Hepatocyte (in vitro differentiated cells): Measurements from ENCODE around the gene MIEF1. TPM values are rescaled to one million over a fixed set of nuclear protein-coding genes. Genes with fewer than 3 reads are reported as not detected.

ENCODE experiments used
- DNase-seq: peaks from one replicate; pipeline ENCODE4 v3.0.0-alpha.2; 2016; ENCODE audit warnings: low spot score
- H2AFZ ChIP-seq: fragments of 200-600 bp; sonication (generic); 2 replicates; pipeline ENCODE4 v1.6.0; 2016; ENCODE audit warnings: antibody characterized with exemption, mild to moderate bottlenecking
- H3K27ac ChIP-seq: fragments of 200-600 bp; sonication (generic); 2 replicates; pipeline ENCODE4 v1.5.1; 2016; ENCODE audit warnings: mild to moderate bottlenecking
- H3K27me3 ChIP-seq: fragments of 200-600 bp; sonication (generic); 2 replicates; pipeline ENCODE4 v1.6.1; 2016
- H3K36me3 ChIP-seq: fragments of 200-600 bp; sonication (generic); replicated peaks from 2 replicates; pipeline ENCODE4 v1.5.1; 2016; ENCODE audit warnings: low read depth; ENCODE audit not compliant: insufficient read depth
- H3K4me1 ChIP-seq: fragments of 200-600 bp; sonication (generic); 2 replicates; pipeline ENCODE4 v1.5.1; 2016; ENCODE audit warnings: mild to moderate bottlenecking, moderate library complexity; ENCODE audit not compliant: insufficient read depth
- H3K4me2 ChIP-seq: fragments of 200-600 bp; sonication (generic); 2 replicates; pipeline ENCODE4 v1.6.0; 2016
- H3K4me3 ChIP-seq: fragments of 200-600 bp; sonication (generic); 2 replicates; pipeline ENCODE4 v1.5.1; 2016; ENCODE audit warnings: mild to moderate bottlenecking
- H3K79me2 ChIP-seq: fragments of 200-600 bp; sonication (generic); 2 replicates; pipeline ENCODE4 v1.6.0; 2017; ENCODE audit warnings: mild to moderate bottlenecking
- H3K9me2 ChIP-seq: fragments of 200-600 bp; sonication (generic); replicated peaks from 2 replicates; pipeline ENCODE4 v1.6.0; 2017; ENCODE audit warnings: mild to moderate bottlenecking; ENCODE audit not compliant: insufficient read depth
- H3K9me3 ChIP-seq: fragments of 200-600 bp; sonication (generic); 2 replicates; pipeline ENCODE4 v1.5.1; 2016; ENCODE audit warnings: low read depth, mild to moderate bottlenecking
- H4K20me1 ChIP-seq: fragments of 200-600 bp; sonication (generic); 2 replicates; pipeline ENCODE4 v1.6.0; 2016; ENCODE audit warnings: mild to moderate bottlenecking; ENCODE audit not compliant: insufficient read depth, poor library complexity, severe bottlenecking
- CTCF ChIP-seq: fragments of 200-600 bp; sonication (generic); IDR thresholded peaks from 2 replicates; pipeline ENCODE4 v1.5.1; 2016; ENCODE audit warnings: antibody characterized with exemption, mild to moderate bottlenecking; ENCODE audit not compliant: poor library complexity
- EZH2 ChIP-seq: fragments of 200-600 bp; sonication (generic); IDR thresholded peaks from 2 replicates; pipeline ENCODE4 v1.6.1; 2016; ENCODE audit warnings: antibody characterized with exemption, mild to moderate bottlenecking, borderline replicate concordance
- EZH2phosphoT487 ChIP-seq: fragments of 200-600 bp; sonication (generic); IDR thresholded peaks from one replicate; pipeline ENCODE4 v1.6.1; 2018; ENCODE audit warnings: antibody characterized with exemption, mild to moderate bottlenecking, low read depth, moderate library complexity; ENCODE audit not compliant: unreplicated experiment, severe bottlenecking
- WGBS: methylation state at CpG from one replicate; pipeline ENCODE4 v1.1.6; 2016; ENCODE audit warnings: low lambda C conversion rate; ENCODE audit errors: missing lambda C conversion rate; 5-methylcytosine and 5-hydroxymethylcytosine counted together
- polyA plus RNA-seq: library from polyadenylated mRNA; unstranded; fragments of >200 nt; fragmentation: Nextera tagmentation; extraction: Ambion mirVana; gene quantifications from 2 replicates; pipeline ENCODE4 v1.2.1, GENCODE V29; 2016
- total RNA-seq: library from RNA; depleted of rRNA; stranded (reverse); fragments of >200 nt; gene quantifications from 2 replicates; pipeline ENCODE4 v1.2.3, GENCODE V29; 2014

The MIEF1 gene
- total RNA-seq: 25.8 and 31.8 TPM in 2 replicates
- 17.5 and 22.2 TPM in 2 replicates for polyA plus RNA-seq

DNA sequence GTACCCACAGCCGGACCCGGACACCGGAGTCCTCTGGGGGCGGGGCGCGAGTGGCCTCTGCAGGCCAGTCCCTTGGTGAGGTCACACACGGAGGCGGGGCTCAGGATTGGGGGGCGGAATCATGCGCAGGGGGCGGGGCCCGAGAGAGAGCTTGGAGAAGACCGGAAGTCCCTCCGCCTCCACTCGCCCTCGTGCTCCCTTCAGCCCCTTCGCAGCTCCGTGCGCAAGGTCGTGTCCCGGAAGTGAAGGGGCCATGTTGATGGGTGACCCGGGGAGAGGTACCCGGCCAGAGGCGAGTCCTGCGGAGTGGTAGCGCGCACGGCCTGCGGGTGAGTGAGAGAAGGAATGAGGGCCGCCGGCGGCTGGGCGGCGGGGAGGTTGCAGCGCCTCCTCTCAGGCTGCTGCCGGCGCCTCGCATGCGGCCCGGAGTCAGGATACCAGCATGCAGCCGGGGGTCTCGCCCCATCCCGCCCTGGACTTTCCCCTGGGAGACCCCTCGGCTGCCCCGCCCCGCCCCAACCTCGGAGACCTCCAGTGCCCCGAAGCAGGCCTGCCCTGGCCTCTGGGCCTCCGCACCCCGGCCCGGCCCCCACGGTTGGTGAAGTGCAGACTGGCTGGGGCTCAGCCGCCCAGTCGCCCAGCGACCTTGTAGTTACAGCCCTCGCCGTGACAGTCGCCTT, at the start of gene MIEF1:
Gene MIEF1, plus strand, starts transcription at position 182 of the 680 bp plus-strand sequence. CDS start 9,005 bp downstream, outside the sequence.
- Histone ChIP-seq H3K36me3 (no peaks in the 10 kb centered on the region), H3K4me1 (peaks cover 31% of the 10 kb centered on the region), H3K9me3 (no peaks in the 10 kb centered on the region), H4K20me1 (peaks cover 3% of the 10 kb centered on the region), H3K9me2 (no peaks in the 10 kb centered on the region), H3K27ac (peak within 1 kb of the TSS; percentile 82), H3K79me2 (peaks cover 44% of the 10 kb centered on the region), H3K4me2 (peak within 1 kb of the TSS; percentile 89), H3K27me3 (no peaks in the 10 kb centered on the region), H2AFZ (peak within 1 kb of the TSS; percentile 54), H3K4me3 (peak within 1 kb of the TSS; percentile 84)
- peak; percentile 99 for DNase-seq
- under 1% methylated on average over 47 of the region's 58 CpGs for WGBS
- TF ChIP-seq CTCF: no peak
- no peak for TF ChIP-seq EZH2phosphoT487
- TF ChIP-seq EZH2: no peak

GRCh38 chr22:39452740-39453040, 49.4 kb upstream of the MIEF1 start:
- Histone ChIP-seq H3K9me2 (no peaks in the 10 kb centered on the region), H3K4me3 (no peak overlapping the region), H3K36me3 (no peaks in the 10 kb centered on the region), H3K27ac (no peak overlapping the region), H4K20me1 (no peaks in the 10 kb centered on the region), H3K79me2 (peaks cover 1% of the 10 kb centered on the region), H3K4me2 (no peak overlapping the region), H3K4me1 (peaks cover 16% of the 10 kb centered on the region), H3K9me3 (no peaks in the 10 kb centered on the region), H2AFZ (no peak overlapping the region), H3K27me3 (no peaks in the 10 kb centered on the region)
- no peak for TF ChIP-seq CTCF
- no peak for TF ChIP-seq EZH2phosphoT487
- TF ChIP-seq EZH2: no peak
- DNase-seq: no peak
- 79% methylated on average over 6 of the region's 6 CpGs for WGBS

DNA sequence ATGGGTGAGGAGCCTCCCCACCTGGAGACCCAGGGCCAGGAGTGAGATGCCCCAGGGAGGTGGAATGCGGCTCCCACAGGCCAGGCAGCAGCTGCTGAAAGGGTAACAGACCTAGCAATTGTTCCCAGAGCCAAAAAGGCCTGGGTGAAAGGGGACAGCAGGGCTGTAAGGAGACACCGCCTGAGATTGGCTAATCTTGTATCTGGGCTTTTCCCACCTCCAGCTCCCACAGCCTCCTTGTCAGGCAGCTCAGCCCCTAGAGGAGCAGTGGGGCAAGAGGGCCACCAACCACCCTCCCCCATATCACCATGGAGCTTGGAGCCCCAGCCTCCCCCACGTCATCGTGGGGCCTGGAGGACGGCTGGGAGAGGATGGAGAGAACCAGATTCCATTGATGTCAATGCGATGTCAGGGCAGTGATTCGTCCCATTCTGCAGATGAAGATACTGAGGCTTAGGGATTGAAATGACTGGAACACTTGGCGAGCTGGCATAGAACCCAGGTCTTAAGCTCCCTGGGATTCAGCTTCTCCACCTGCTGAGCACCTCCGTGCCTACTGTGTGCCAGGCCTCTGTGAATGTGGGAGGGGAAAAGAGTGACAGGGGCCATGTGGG, 48.2 kb upstream of the MIEF1 start:
- Histone ChIP-seq H3K27me3 (peaks cover 4% of the 10 kb centered on the region), H3K9me2 (no peaks in the 10 kb centered on the region), H3K4me3 (no peak overlapping the region), H2AFZ (no peak overlapping the region), H3K4me1 (peaks cover 7% of the 10 kb centered on the region), H3K9me3 (no peaks in the 10 kb centered on the region), H3K79me2 (peaks cover 13% of the 10 kb centered on the region), H4K20me1 (no peaks in the 10 kb centered on the region), H3K4me2 (no peak overlapping the region), H3K27ac (peak overlapping the region; percentile 31), H3K36me3 (no peaks in the 10 kb centered on the region)
- 79% methylated on average over 9 of the region's 9 CpGs for WGBS
- DNase-seq: no peak
- no peak for TF ChIP-seq EZH2
- TF ChIP-seq EZH2phosphoT487: no peak
- no peak for TF ChIP-seq CTCF
